HUDEP-2 (cell line): Measurements from ENCODE around the gene TPP2.

Source experiments
- DNase-seq, 76 experiments: peaks; one replicate each; lab custom pipeline; 2025; ENCODE audit not compliant: unreplicated experiment in 76 of 76; lab: John Stamatoyannopoulos, UW

TPP2 gene

DNA sequence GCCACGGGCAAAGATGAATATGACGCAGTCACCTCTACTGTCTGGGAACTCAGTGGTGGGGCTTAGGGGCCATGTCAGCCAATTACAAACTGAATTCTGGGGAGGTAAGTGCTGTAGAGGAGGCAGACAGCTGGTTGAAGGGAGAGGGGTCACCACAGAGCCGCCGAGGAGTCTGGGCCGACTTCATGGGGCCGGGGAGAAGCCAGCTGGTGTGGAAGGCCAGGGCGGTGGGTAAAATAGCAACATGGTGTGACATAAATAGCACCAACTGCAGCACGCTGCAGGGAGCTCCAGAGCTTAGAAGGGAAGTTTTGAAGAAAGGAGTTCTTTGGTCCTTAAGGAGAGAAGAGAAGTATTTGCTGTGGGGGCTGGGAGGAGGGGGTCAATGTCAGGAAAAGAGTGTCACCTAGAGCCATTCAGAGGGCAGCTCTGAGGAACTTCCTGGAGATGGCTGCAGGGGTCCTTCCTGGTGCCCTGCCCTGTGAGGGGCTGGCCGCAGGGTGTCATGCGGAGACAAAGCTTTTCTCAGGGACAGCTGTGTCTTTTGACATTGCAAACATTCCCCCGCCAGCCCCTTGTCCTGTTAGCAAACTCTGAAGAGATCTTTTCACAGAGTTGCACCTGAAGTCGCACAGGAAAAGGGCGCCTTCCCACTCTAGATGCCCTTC lies 91.7 kb downstream of the TPP2 start:
- DNase-seq: no peak

DNA sequence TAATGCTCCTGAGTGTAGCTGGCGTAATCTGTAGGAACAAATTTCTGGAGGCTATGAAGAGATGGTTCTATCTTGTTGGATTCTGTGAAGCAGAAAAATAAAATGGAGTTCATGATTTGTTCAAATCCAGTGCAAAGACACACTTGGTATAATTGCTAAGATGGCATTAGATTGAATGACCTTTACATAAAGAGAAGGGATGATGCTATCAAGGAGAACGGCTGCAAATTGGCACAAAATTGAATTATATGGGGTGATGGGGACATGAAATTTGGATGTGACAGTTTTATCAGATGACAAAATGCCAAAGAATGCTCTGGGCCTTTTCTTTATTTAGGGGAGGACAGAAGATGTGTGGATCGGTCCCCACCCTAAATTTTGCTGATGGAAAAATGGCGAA lies 94.1 kb downstream of the TPP2 start:
- no peak for DNase-seq

DNA sequence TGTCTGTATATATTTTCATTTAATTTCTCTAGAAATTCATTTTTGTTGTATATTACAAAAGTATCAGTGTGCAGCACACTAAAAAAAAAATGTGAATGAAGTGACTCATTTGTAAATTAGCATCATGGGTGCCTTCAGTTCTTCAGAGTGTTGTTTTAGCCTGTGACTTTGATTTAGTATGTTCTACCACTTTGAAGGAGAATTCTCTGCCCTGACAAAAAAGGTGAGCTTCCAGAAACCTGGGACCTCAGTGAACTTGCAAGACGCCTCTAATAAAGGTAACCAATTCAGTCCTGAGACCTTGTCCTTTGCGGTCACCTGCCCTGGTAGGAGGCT lies 95.7 kb downstream of the TPP2 start:
- no peak for DNase-seq

DNA sequence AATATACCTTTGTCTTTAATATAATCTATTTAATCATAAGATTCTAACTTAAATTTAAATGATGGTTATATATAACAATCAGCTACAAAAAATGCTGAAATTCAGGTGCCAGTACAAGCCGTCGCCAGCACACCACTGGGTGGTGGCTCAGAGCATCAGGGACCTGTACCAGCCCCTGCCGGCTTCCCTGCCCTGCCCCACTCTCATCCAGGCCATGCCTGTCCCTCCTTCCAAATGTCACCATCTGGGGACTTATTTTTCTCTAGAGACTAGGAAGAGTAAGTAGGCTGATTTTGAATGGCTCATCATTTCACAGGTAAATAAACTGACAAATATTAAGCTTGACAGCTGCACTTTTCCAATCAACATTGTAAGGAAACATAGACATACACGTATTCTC lies 96.5 kb downstream of the TPP2 start:
- DNase-seq: no peak

DNA sequence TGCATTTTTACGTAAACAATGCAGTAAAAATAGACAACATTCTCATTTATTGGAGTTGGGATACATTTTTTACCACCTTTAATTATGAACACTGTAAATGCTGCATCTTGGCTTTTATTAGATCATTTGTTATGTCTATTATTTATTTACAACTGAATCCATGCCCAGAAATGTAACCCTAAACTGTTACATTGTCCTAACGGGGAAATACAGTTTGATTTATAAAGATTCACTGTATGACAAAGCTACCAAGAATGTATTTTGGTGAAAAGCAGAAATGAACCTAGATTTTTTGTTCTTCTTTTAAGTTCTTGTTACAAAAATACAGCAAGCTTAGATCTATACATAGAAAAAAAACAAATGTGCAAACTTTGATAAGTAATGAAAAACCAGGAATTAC lies 97.0 kb downstream of the TPP2 start:
- no peak for DNase-seq

DNA sequence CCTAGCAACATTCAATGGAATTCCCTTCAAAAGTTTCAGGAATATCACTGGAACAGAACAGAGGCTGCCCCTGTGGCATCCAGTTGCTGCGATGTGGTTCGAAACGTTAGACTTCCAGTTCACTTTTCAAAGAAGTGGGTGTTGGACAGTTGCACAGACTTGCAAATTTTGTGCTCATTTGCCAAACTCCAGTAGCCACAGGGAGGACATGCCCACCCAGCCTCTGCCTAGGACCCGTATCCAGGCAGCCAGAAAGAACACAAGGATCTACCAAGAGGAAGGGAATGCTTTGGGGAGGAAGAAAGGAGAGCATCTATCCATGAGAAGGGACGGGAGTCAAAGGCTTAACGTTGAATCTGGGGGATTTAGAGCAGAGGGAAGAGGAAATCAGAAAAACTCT lies 98.2 kb downstream of the TPP2 start, which contains the start of gene METTL21C:
Gene METTL21C (minus strand): TSS at position 108 of the 400 bp plus-strand sequence. CDS start 546 bp downstream, outside the sequence.
- no peak for DNase-seq

DNA sequence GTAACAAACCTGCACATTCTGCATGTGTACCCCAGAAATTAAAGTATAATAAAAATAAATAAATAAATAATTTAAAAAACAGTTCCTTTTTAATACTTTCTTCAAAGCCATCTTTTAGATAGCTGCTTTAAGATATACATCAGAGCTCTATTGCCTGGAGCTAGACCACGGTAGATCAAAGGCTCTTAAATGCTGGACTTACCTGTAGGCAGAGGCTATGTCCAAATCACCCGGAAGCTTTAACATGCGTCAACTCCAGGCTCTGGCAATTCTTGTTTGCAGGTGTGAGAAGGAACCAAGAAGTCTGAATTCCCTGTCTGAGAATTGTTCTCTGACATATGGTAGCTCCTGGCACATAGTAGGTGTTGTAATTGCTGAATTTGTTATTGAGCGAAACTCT lies 99.7 kb downstream of the TPP2 start:
- no peak for DNase-seq

DNA sequence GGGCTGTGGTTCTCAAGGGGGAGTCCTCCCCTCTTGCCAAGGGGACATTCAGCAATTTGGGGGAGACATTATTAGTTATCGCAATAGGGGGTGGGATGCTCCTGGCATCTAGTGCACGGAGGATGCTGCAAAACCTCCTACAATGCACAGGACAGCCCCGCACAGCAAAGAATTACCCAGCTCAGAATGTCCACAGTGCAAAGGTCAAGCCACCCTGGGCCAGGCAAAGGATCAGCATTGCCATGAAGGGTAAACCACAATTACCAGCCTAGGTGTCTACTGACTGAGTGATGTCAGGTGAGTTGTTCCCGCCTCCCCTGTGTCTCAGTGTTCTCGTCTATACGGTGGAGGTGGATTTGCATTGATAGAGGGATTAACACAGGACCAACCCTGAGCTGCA lies 100.5 kb downstream of the TPP2 start:
- DNase-seq: no peak

DNA sequence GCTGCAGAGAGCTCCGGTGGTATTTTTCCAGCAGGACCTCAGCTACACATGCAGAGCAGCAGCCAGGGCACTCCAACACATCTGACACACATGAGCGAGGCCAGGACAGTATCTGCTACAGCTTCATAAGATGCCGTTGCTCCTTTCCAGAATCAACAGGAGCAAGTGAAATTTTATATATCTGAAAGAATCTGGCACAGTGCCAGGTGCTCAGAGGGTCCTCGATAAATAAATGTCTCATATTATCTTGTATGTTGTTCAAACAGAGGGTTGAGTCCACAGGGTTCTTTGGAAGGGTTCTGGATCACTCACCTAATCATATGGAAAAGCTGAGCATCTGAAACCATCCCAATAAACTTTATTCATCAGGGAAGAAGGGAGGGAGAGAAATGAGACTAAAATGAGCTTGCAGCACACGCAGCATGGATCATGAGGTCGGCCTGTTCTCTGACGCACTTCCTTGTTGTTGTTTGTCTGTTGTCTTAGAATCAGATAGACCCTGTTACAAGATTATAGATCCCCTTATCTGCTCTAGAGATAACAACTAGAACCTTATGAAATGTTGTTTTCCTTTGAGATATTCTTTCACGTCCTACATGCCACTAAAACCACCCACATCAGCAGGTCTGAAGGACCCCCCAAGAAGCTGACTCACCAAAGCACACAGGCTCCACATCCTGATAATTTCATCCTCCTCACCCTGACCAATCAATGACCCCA lies 101.3 kb downstream of the TPP2 start:
- DNase-seq: no peak

DNA sequence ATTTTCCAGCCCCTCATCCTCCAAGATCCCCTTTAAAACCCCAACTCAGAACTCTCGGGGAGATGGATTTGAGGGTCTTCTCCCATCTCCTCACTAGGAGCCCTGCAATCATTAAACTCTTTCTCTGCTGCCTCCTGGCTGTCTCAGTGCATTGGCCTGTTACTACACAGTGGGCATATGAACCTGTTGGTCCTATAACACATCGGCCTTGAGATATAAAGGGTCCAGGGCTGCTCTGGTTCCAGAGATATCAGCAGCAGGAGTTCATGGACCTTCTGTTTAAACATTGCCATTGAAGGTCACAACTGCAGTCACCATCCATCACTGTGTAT lies 101.8 kb downstream of the TPP2 start:
- DNase-seq: no peak

DNA sequence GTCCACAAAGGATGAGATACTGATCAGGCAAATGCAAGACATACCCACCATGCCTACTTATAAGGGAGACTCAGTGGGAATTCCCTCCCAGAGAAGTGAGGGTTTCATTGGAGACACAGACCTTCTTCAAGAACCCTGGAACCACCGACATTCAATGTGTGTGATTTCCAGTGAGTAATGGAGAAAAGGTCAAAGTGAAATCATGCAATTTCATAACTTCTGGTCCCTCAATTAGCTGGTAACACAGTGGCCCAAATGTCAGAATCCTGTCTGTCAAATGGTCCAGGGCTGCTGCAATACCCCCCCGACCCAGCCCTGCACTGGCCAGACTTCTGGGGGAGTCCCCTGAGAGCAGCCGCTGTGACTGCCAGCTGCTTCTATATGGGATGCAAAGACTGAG lies 102.7 kb downstream of the TPP2 start:
- DNase-seq: no peak

DNA sequence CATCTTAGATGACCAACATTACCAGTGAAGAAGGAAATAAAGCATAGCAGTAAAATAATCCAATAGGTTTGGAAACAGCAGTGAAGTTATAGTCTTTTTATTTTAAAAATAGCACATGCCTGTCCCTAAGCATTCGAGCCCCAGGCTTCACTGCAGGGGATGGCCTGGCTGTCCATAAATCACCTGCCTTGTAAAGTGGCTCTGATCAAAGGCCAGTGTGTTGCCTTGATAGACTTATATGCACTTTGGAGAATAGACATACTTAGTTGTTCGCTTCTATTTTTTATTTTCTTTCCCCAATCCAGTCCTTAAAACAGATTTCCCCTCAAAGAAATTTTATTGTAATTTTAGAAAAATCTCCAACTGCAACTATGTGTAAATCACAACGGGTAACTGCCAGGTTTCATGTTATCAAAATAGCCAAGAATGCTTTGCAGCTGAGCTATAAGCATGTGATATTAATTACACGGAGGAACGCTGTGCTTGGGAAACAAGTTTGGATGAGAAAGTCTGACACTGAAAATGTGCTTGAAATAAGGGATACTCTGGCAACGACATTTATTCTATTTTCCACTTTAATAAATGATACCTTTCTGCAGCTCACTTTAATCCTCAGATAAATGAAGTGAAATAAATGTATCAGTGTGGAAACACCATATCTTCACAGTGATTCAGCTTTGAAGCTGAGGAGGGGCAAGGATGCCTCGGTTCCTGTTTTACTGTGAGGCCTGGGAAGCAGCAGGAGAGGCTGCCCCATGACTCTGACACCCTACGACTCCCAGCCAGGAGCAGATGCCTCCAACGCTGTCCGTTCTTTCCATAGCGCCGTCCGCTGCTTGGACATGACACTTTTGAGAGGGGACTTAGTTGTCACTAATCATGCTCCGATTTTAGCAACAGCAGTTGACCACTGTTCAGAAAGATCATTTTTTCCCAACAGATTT lies 103.6 kb downstream of the TPP2 start:
- DNase-seq: no peak

DNA sequence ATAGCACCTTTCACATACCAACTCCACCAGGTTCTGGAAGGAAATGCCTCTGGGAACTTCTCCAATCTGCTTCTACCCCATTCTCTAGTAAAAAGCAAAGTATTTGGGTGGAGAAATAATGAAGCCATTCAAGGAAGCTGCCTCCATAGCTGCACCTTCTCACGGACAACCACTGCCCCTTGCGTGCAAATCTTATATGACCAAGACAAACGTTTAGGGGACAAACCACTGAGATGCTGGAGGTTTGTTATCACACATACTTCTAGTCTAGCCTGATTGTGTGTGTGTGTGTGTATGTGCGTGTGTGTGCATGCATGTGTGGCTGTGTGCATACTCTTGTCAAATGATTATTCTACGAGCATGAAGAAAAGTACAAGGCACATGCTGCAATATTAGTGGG lies 104.5 kb downstream of the TPP2 start:
- DNase-seq: no peak

DNA sequence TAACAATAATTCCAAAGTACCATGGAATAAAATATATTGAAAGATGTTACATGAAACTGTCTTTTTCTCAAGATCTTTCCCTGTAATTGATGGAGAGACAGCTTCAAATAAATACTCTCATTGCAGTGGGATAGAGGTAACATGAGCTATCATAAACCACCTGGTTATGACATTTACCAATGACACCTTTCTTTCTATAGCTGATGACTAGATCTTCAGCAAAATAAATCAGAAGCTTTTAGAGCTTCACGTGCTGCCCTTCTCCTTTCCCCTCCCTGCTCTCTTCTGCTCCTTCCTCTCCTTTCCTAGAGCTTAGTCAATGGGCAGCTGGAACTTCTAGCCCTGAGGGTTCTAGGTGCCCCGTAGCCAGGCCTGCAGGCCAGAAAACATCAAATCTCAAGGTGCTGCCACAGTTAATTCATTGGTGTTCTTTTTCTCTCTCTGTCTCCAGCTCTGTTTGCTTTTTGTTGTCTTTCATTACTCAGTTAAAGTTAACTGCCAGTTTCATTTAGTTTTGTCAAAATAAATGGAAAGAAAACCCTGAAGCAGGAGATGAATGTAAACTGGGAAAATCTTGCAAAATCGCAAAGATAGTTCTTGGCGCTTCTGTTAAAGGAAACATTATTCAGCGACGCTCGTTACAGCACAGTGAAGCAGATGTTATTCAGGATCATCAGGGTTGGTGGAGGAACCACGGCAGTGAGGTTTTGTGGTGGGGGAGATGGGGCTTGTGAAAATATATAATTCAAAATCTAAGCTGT lies 106.4 kb downstream of the TPP2 start:
- no peak for DNase-seq

DNA sequence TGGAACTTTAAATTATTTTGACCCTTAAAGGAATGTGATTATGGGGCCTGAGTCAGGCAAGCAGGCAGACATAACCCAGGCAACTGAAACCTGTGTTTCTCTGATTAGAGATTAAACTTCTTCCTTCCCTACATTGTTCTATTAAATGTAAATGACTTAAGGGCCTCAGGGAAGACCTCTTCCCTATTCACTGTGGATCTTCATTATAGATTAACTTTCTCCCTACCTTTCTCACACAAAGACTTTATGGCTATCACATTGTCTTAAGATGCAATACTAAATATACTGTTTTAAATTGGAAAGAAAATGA lies 106.9 kb downstream of the TPP2 start:
- DNase-seq: no peak

DNA sequence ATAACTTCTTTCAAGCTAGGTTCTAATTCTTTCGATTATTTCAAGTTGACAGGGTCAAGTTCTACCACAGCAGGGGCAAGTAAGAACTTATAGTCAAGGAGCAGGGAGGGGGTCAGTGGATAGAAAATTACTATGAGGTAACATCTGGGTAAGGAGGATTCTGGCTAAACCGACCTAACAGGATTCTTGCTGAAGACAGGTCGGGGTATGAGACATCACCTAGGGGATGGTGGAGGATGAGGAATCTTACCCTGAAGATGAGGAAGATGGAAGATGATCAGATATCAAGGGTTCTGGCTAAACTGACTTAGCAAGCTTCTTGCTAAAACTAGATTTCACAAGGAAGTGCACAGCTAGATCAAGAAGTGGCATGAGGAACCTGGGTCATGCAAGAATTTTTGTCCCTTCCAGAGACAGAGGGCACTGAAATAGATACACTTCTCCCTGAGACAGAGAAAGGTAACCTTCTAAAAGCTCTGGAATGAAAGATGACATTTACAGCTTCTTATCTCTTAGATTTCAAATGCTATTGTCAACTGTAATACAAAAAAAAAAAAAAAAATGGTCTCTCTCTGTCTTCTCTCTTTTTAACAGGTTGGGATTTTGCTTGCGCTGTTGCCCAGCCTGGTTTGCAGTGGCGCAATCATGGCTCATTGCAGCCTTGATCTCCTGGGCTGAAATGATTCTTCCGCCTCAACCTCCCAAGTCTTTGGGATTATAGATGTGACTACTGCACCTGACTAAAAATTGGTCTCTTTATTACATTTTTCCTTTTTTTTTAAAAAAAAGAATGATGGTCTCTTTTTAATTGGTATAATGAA lies 107.7 kb downstream of the TPP2 start:
- DNase-seq: no peak

DNA sequence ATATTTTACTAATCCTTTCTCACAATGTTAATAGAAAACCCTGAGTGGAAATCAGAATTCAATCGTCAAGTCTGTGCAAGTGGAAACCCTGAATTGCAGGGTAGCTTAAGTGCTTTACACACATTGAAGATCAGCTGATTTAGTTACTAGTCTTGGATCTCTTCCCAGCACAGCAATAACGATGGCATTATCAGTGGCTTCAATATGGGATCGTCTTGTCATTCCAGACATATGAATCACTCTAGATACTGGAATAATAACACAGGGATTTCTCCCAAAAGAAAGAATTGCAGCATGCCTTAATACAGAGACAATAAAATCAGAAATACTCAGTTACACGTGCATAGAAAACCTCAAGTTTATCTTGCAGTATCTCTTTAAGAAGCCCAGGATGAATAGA lies 110.7 kb downstream of the TPP2 start:
- DNase-seq: no peak

DNA sequence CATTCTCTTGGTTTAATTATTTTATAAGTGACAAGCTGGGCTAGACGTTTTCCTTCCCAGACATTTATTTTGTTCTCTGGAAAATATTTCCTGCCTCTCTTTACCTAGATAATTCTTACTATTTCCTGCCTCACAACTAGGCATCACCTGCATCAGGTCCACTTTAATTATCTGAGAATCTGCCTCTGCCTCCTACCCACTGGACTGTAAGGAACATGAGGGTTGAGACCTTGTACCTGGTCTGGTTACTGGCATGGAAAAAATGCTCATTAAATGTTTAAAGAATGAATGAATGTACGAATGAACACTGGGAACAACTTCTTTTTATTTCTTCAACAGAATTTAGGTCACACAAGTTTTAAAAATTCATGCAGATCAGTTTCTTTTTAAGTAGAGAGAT lies 111.4 kb downstream of the TPP2 start:
- no peak for DNase-seq

DNA sequence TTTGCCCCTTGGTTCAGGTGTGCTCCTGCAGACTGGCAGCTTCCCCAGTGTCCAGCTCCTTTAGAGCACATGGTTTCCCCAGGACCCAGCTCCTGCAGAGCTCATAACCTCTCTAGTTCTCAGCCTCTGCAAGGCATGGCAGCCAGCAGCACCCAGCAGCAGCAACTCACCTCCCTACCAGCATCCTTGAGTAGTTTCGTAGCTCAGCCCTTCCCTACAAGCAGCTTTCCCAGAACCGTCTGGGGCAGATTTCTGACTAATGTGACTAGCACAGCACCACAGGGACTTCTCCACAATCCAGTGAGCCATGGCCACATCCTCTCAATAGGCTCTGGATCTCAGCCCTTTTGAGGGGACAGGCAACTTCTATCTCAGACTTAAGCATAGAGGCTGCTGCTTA lies 112.2 kb downstream of the TPP2 start:
- DNase-seq: no peak

DNA sequence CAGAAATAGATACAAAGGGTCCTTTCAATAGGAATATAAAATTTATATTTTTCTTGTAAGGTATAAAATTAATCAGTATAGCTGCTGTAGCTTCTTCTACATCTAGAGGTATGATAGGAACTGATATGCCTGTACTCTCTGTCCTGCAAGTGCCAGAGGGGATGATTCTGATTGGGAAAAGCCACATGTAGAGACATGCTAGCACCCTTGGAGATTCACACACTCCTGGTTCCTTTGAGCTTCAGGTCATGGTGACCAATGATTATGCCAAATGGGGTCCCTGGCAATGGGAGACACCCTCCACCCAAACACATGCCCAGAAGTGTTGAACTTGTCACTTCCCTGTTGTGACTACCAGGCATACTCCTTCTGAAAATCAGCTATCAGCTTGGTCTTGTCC lies 112.8 kb downstream of the TPP2 start:
- no peak for DNase-seq
